Activated CD4-positive, alpha-beta T cell treated with anti-CD3 and anti-CD28 coated beads, Interleukin-2, amount 50 U/mL, for 24 hours (primary cell): ENCODE results near the gene CAMKK2.
"Not testable (repeated sequence)": the region's sequence is repeated elsewhere in the genome, so short reads cannot be mapped to it uniquely, and the experiment has no call there.

Experiments used
- DNase-seq, 2 donors: peaks; one replicate each; pipeline ENCODE4 v3.0.0-alpha.2; 2020; ENCODE audit warnings: low read depth in 1 of 2, low spot score in 1 of 2

Gene CAMKK2

GRCh38 chr12:121279507-121279915, 17.0 kb downstream of the CAMKK2 start:
- DNase-seq = no peak

GRCh38 chr12:121279071-121279375, 17.5 kb downstream of the CAMKK2 start:
- DNase-seq = no peak

- DNase-seq = no peak
Measured at GRCh38 chr12:121278169-121279070, 18.1 kb downstream of the CAMKK2 start.

GRCh38 chr12:121277374-121277759, 19.1 kb downstream of the CAMKK2 start:
- DNase-seq = no peak

- no peak for DNase-seq
Measured at GRCh38 chr12:121274036-121274763, 22.3 kb downstream of the CAMKK2 start.

GRCh38 chr12:121273364-121273896, 23.1 kb downstream of the CAMKK2 start:
- DNase-seq = no peak

GRCh38 chr12:121267822-121268221, 28.7 kb downstream of the CAMKK2 start:
- no peak for DNase-seq

- no peak for DNase-seq
Measured at GRCh38 chr12:121264951-121265515, 31.5 kb downstream of the CAMKK2 start.

- DNase-seq = no peak
Measured at GRCh38 chr12:121264135-121264534, 32.4 kb downstream of the CAMKK2 start.

GRCh38 chr12:121263206-121263935, 33.1 kb downstream of the CAMKK2 start:
- no peak for DNase-seq

- DNase-seq = no peak
Measured at GRCh38 chr12:121261398-121261797, 35.1 kb downstream of the CAMKK2 start.

GRCh38 chr12:121260091-121260490, 36.4 kb downstream of the CAMKK2 start:
- DNase-seq = no peak

GRCh38 chr12:121259074-121259473, 37.4 kb downstream of the CAMKK2 start:
- no peak for DNase-seq

GRCh38 chr12:121257704-121258449, 38.6 kb downstream of the CAMKK2 start:
- DNase-seq = not testable (repeated sequence)

GRCh38 chr12:121255433-121255832, 41.1 kb downstream of the CAMKK2 start:
- DNase-seq = no peak

GRCh38 chr12:121253638-121254335, 42.7 kb downstream of the CAMKK2 start:
- no peak for DNase-seq

GRCh38 chr12:121252712-121253345, 43.7 kb downstream of the CAMKK2 start:
- DNase-seq = no peak

- no peak for DNase-seq
Measured at GRCh38 chr12:121251838-121252237, 44.7 kb downstream of the CAMKK2 start.

- no peak for DNase-seq
Measured at GRCh38 chr12:121250359-121250758, 46.1 kb downstream of the CAMKK2 start.
